ENCODE results near the gene CAPNS1.

Gene CAPNS1

GRCh38 chr19:36120092-36120983 is 19.5 kb upstream of the CAPNS1 start:
- H3K4me2 ChIP-seq (ENCODE audit: low read depth, low read length, poor library complexity, severe bottlenecking) = no peak overlapping the region
- H3K9ac ChIP-seq (ENCODE audit: low read length) = no peak overlapping the region

GRCh38 chr19:36120984-36121358 is 18.9 kb upstream of the CAPNS1 start:
- Histone ChIP-seq H3K36me3 (ENCODE audit: low read length) (no peaks in the 10 kb centered on the region), H3K27ac (ENCODE audit: low read depth, low read length) (no peak overlapping the region), H2AFZ (ENCODE audit: low read depth, low read length, severe bottlenecking) (no peak overlapping the region), H4K20me1 (ENCODE audit: low read depth, low read length) (no peaks in the 10 kb centered on the region), H3K79me2 (ENCODE audit: insufficient read depth, low read length) (peaks cover 8% of the 10 kb centered on the region), H3K4me2 (ENCODE audit: low read depth, low read length, poor library complexity, severe bottlenecking) (no peak overlapping the region), H3K27me3 (ENCODE audit: low read length) (no peaks in the 10 kb centered on the region), H3K9me2 (replicated peaks; ENCODE audit: insufficient read depth, low read length) (no peaks in the 10 kb centered on the region), H3K9me3 (ENCODE audit: insufficient read depth, low read length) (no peaks in the 10 kb centered on the region), H3K9ac (ENCODE audit: low read length) (no peak overlapping the region), H3F3A (ENCODE audit: insufficient read depth) (no peaks in the 10 kb centered on the region), H3K4me3 (ENCODE audit: insufficient read depth, low read length, poor library complexity, severe bottlenecking) (no peak overlapping the region)
- TF ChIP-seq CTCF (IDR thresholded peaks at IDR 0.05; ENCODE audit: insufficient read depth, low read length, poor library complexity, severe bottlenecking) (no peak), EZH2phosphoT487 (conservative IDR thresholded peaks at IDR 0.05; ENCODE audit: low read length) (no peak)

More at GRCh38 chr19:36120092-36120983, 19.5 kb upstream of the CAPNS1 start:
- Histone ChIP-seq H3K27me3 (ENCODE audit: low read length) (no peaks in the 10 kb centered on the region), H3K9me2 (replicated peaks; ENCODE audit: insufficient read depth, low read length) (no peaks in the 10 kb centered on the region), H3K27ac (ENCODE audit: low read depth, low read length) (no peak overlapping the region), H2AFZ (ENCODE audit: low read depth, low read length, severe bottlenecking) (no peak overlapping the region), H3K79me2 (ENCODE audit: insufficient read depth, low read length) (peaks cover 12% of the 10 kb centered on the region), H3K36me3 (ENCODE audit: low read length) (no peaks in the 10 kb centered on the region), H4K20me1 (ENCODE audit: low read depth, low read length) (no peaks in the 10 kb centered on the region), H3K9me3 (ENCODE audit: insufficient read depth, low read length) (no peaks in the 10 kb centered on the region), H3F3A (ENCODE audit: insufficient read depth) (no peaks in the 10 kb centered on the region), H3K4me3 (ENCODE audit: insufficient read depth, low read length, poor library complexity, severe bottlenecking) (no peak overlapping the region)
- TF ChIP-seq EZH2phosphoT487 (conservative IDR thresholded peaks at IDR 0.05; ENCODE audit: low read length) (no peak), CTCF (IDR thresholded peaks at IDR 0.05; ENCODE audit: insufficient read depth, low read length, poor library complexity, severe bottlenecking) (no peak)

DNA sequence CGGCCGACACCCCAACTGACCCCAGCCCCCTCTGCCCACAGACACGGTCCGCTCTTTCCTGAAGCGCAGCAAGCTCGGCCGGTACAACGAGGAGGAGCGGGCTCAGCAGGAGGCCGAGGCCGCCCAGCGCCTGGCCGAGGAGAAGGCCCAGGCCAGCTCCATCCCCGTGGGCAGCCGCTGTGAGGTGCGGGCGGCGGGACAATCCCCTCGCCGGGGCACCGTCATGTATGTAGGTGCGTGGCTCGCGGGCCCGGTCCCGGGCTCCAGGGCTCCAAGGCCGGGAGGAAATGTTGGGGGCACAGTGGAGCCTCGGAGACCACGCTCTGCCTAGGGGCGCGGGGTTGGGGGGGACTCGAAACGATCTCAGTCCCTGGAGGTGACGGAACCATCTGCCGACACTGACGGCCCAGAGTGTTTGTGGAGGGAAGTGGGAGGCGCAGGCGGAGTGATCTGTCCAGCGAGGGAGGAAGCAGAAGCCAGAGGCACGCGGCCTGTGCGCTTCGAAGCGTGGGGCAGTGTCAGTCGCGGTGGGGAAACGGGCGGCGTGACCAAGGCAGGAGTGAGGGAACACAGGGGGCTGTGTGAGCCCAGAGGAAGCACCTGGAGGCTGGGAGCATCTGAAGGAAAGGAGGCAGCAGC is 18.3 kb upstream of the CAPNS1 start:
- no peak overlapping the region for H3K4me2 ChIP-seq (ENCODE audit: low read depth, low read length, poor library complexity, severe bottlenecking)
- no peaks in the 10 kb centered on the region for H3K36me3 ChIP-seq (ENCODE audit: low read length)

More for the DNA sequence above, 18.3 kb upstream of the CAPNS1 start:
- no peaks in the 10 kb centered on the region for H3K9me3 ChIP-seq (ENCODE audit: insufficient read depth, low read length)
- H3F3A ChIP-seq (ENCODE audit: insufficient read depth) = no peaks in the 10 kb centered on the region
- H3K4me3 ChIP-seq (ENCODE audit: insufficient read depth, low read length, poor library complexity, severe bottlenecking) = no peak overlapping the region
- no peaks in the 10 kb centered on the region for H3K27me3 ChIP-seq (ENCODE audit: low read length)
- no peak overlapping the region for H2AFZ ChIP-seq (ENCODE audit: low read depth, low read length, severe bottlenecking)
- H3K27ac ChIP-seq (ENCODE audit: low read depth, low read length) = no peak overlapping the region
- H4K20me1 ChIP-seq (ENCODE audit: low read depth, low read length) = no peaks in the 10 kb centered on the region
- no peaks in the 10 kb centered on the region for H3K9me2 ChIP-seq (replicated peaks; ENCODE audit: insufficient read depth, low read length)
- peaks cover 3% of the 10 kb centered on the region; the same call in 1 of the 2 replicates for H3K79me2 ChIP-seq (ENCODE audit: insufficient read depth, low read length)
- TF ChIP-seq CTCF (IDR thresholded peaks at IDR 0.05; ENCODE audit: insufficient read depth, low read length, poor library complexity, severe bottlenecking) (no peak), EZH2phosphoT487 (conservative IDR thresholded peaks at IDR 0.05; ENCODE audit: low read length) (no peak)
- H3K9ac ChIP-seq (ENCODE audit: low read length) = no peak overlapping the region
